Measurements from ENCODE around the gene ABHD6.

DNA sequence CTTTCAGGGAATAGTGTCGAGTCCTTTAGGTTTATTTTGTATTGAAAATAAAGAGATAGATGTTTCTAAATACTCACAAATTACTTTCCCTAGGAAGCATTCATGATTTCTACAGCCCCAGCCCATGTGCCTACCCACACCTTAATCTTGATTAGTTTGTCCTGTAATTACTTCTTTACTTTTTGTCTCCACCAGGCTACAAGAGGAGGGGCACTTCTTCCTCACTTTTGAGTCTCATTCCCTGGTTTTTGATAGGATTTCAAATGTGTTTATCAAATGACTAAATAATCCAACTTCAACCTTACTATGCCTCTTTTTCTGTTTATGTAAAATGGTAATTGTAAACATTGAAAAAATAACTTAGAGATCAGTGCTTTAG is 96.9 kb downstream of the ABHD6 start:
- TF ChIP-seq CTCF (IDR thresholded peaks at IDR 0.05 in 4 of 5, conservative IDR thresholded peaks at IDR 0.05 in 1 of 5) (no peak), POLR2A (IDR thresholded peaks at IDR 0.05) (no peak)

Data from gastrocnemius medialis (tissue), 4 donors.